Measurements from ENCODE around the gene TPRN.

DNA sequence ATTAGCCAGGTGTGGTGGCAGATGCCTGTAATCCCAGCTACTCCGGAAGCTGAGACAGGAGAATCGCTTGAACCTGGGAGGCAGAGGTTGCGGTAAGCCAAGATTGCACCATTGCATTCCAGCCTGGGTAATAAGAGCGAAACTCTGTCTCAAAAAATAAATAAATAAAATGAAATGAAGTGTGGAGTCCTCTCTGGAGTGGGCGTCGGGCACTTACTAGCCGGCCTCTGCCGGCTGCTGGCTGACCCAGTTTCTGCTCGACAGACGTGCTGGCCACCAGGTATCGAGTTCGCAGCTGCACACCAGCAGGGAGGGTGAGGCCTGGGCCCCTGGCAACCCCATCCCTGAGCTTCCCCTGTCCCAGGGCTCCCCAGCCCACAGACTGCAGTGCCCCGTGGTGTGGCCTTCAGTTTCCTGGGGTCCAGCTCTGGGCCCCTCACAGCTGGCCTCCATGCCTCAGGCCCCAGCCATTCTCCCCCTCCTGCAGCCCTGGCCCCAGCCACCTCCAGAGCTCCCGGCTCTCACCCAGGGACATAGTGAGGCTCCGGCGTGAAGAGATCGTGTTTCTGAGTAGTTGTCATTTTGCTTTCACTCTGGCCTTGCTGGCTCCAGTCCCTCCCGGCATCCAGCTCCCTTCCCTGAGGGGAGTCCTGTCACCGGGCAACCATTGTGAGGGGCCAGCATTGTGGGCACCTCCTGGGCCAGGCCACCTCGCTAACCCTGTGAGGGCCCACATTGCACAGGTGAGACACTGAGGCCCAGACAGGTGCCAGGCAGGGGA lies 46.8 kb upstream of the TPRN start:
- TF ChIP-seq POLR2AphosphoS5 (IDR thresholded peaks at IDR 0.05), result no peak
- TF ChIP-seq CTCF (IDR thresholded peaks at IDR 0.05), result no peak

Measured in sigmoid colon (tissue), 4 donors.